Activated naive CD4-positive, alpha-beta T cell treated with anti-CD3 and anti-CD28 coated beads, Interleukin-2, amount 50 U/mL, for 72 hours (primary cell): ENCODE measurements around the gene NANOS2. TPM values are rescaled to one million over a fixed set of nuclear protein-coding genes. Genes with fewer than 3 reads are reported as not detected.
"Not testable (repeated sequence)": the region's sequence is repeated elsewhere in the genome, so short reads cannot be mapped to it uniquely, and the experiment has no call there.

ENCODE experiments used
- ATAC-seq, 2 donors: fragments of 150-1000 bp; cut with Tn5 transposase; 2 replicates each; pipeline ENCODE4 v1.10.0; 2021; ENCODE audit warnings: mild to moderate bottlenecking in 2 of 2, moderate library complexity in 2 of 2
- DNase-seq, 2 donors: peaks; one replicate each; pipeline ENCODE4 v3.0.0; 2021 to 2022; ENCODE audit warnings: low spot score in 2 of 2
- H3K27ac Mint-ChIP-seq, 2 donors: one replicate each; pipeline ENCODE4 v1.8.0; 2022; ENCODE audit warnings: mild to moderate bottlenecking in 2 of 2, mixed read lengths in 2 of 2
- H3K36me3 Mint-ChIP-seq, 2 donors: one replicate each; pipeline ENCODE4 v1.8.0; 2022; ENCODE audit warnings: mixed read lengths in 2 of 2
- H3K9me3 Mint-ChIP-seq, 2 donors: one replicate each; pipeline ENCODE4 v1.8.0; 2022; ENCODE audit warnings: mixed read lengths in 2 of 2
- total RNA-seq, 2 donors: library from RNA; stranded (reverse); gene quantifications; one replicate each; pipeline ENCODE4 v1.2.3, GENCODE V29; 2022

Gene NANOS2
- total RNA-seq, 2 donors from 2014 or later, result not detected

- H3K36me3 Mint-ChIP-seq, result no peaks in the 10 kb centered on the region
- ATAC-seq, result peak; percentile 85 to 90
- no peaks in the 10 kb centered on the region for H3K9me3 Mint-ChIP-seq
- peak overlapping the region; percentile 83 to 85 for H3K27ac Mint-ChIP-seq
- DNase-seq, result peak; percentile 100
Observed at GRCh38 chr19:45902651-45903625, 11.6 kb downstream of the NANOS2 start.

GRCh38 chr19:45901912-45902650, 12.5 kb downstream of the NANOS2 start, which contains the start of gene MYPOP:
MYPOP (minus strand) TSS chr19:45902613; CDS start chr19:45901773, 840 bp downstream.
- Mint-ChIP-seq H3K9me3 (no peaks in the 10 kb centered on the region), H3K36me3 (no peaks in the 10 kb centered on the region), H3K27ac (peak within 1 kb of the TSS; percentile 83 to 85)
- ATAC-seq (no peak), DNase-seq (no peak)

GRCh38 chr19:45901432-45901911, 13.1 kb downstream of the NANOS2 start:
- Mint-ChIP-seq H3K9me3 (no peaks in the 10 kb centered on the region), H3K27ac (peak overlapping the region in 1 of 2 donors; percentile 83), H3K36me3 (no peaks in the 10 kb centered on the region)
- DNase-seq, result no peak
- ATAC-seq, result peak in 1 of 2 donors; percentile 12

GRCh38 chr19:45900738-45901431, 13.7 kb downstream of the NANOS2 start:
- no peaks in the 10 kb centered on the region for H3K9me3 Mint-ChIP-seq
- no peak overlapping the region for H3K27ac Mint-ChIP-seq
- H3K36me3 Mint-ChIP-seq, result no peaks in the 10 kb centered on the region
- no peak for DNase-seq
- ATAC-seq, result no peak

- no peak overlapping the region for H3K27ac Mint-ChIP-seq
- H3K36me3 Mint-ChIP-seq, result no peaks in the 10 kb centered on the region
- DNase-seq (no peak), ATAC-seq (no peak)
- no peaks in the 10 kb centered on the region for H3K9me3 Mint-ChIP-seq
Observed at GRCh38 chr19:45899919-45900589, 14.5 kb downstream of the NANOS2 start.

- no peaks in the 10 kb centered on the region for H3K9me3 Mint-ChIP-seq
- no peaks in the 10 kb centered on the region for H3K36me3 Mint-ChIP-seq
- no peak for DNase-seq
- no peak for ATAC-seq
- H3K27ac Mint-ChIP-seq, result no peak overlapping the region
Observed at GRCh38 chr19:45899253-45899652, 15.3 kb downstream of the NANOS2 start.

- no peaks in the 10 kb centered on the region for H3K36me3 Mint-ChIP-seq
Observed at GRCh38 chr19:45897261-45897812, 17.2 kb downstream of the NANOS2 start.

GRCh38 chr19:45895983-45896599, 18.5 kb downstream of the NANOS2 start:
- not testable (repeated sequence) for DNase-seq, ATAC-seq, H3K36me3 Mint-ChIP-seq, H3K9me3 Mint-ChIP-seq
- peak overlapping the region in 1 of 2 donors; percentile 34 for H3K27ac Mint-ChIP-seq

More at GRCh38 chr19:45897261-45897812, 17.2 kb downstream of the NANOS2 start:
- ATAC-seq (no peak), DNase-seq (no peak)
- no peaks in the 10 kb centered on the region for H3K9me3 Mint-ChIP-seq
- no peak overlapping the region for H3K27ac Mint-ChIP-seq

GRCh38 chr19:45895519-45895972, 19.0 kb downstream of the NANOS2 start:
- DNase-seq, result no peak
- Mint-ChIP-seq H3K27ac (peak overlapping the region in 1 of 2 donors; percentile 34), H3K36me3 (no peaks in the 10 kb centered on the region), H3K9me3 (no peaks in the 10 kb centered on the region)
- ATAC-seq, result no peak

- ATAC-seq, result no peak
- Mint-ChIP-seq H3K36me3 (no peaks in the 10 kb centered on the region), H3K27ac (no peak overlapping the region), H3K9me3 (no peaks in the 10 kb centered on the region)
- DNase-seq, result no peak
Observed at GRCh38 chr19:45890877-45891276, 23.7 kb downstream of the NANOS2 start.

GRCh38 chr19:45889210-45889885, 25.2 kb downstream of the NANOS2 start:
- H3K36me3 Mint-ChIP-seq, result no peaks in the 10 kb centered on the region
- DNase-seq (no peak), ATAC-seq (no peak)
- peak overlapping the region in 1 of 2 donors; percentile 75 for H3K27ac Mint-ChIP-seq
- no peaks in the 10 kb centered on the region for H3K9me3 Mint-ChIP-seq

GRCh38 chr19:45887200-45887710, 27.3 kb downstream of the NANOS2 start:
- no peak for ATAC-seq
- DNase-seq, result no peak
- Mint-ChIP-seq H3K9me3 (no peaks in the 10 kb centered on the region), H3K27ac (peak overlapping the region; percentile 86 to 95), H3K36me3 (no peaks in the 10 kb centered on the region)

GRCh38 chr19:45886427-45887199, 28.0 kb downstream of the NANOS2 start:
- DNase-seq (peak; percentile 88 to 91), ATAC-seq (peak; percentile 85 to 87)
- Mint-ChIP-seq H3K36me3 (no peaks in the 10 kb centered on the region), H3K9me3 (no peaks in the 10 kb centered on the region), H3K27ac (peak overlapping the region; percentile 86 to 95)
